ENCODE measurements around the gene RNF151. TPM values are rescaled to one million over a fixed set of nuclear protein-coding genes. Genes with fewer than 3 reads are reported as not detected.

The RNF151 gene
- total and polyA plus RNA-seq, 2 of the 13 experiments (the other 11 are each of a cell fraction or from before 2014, with no cell fraction given): not detected

- TF ChIP-seq YEATS4 (CRISPR knock-in tag; IDR thresholded peaks at IDR 0.05; ENCODE audit: borderline replicate concordance): peak; percentile 37; the same call in 1 of the 2 replicates
- no peak for TF ChIP-seq ATF6 (CRISPR knock-in tag; conservative IDR thresholded peaks at IDR 0.05)
- no peak for TF ChIP-seq ZNF253 (CRISPR knock-in tag; IDR thresholded peaks at IDR 0.05; ENCODE audit: borderline replicate concordance)
- TF ChIP-seq ZNF83 (CRISPR knock-in tag; IDR thresholded peaks at IDR 0.05; ENCODE audit: borderline replicate concordance): no peak
- TF ChIP-seq ZBTB25 (CRISPR knock-in tag; IDR thresholded peaks at IDR 0.05): peak; percentile 40; the same call in 1 of the 2 replicates
- TF ChIP-seq TBP (CRISPR knock-in tag; IDR thresholded peaks at IDR 0.05): no peak
- TF ChIP-seq ZNF207 (IDR thresholded peaks at IDR 0.05; ENCODE audit: borderline replicate concordance): no peak
- no peak for TF ChIP-seq SCMH1 (CRISPR knock-in tag; IDR thresholded peaks at IDR 0.05; ENCODE audit: borderline replicate concordance)
- peak; percentile 65 for TF ChIP-seq SKIL (CRISPR knock-in tag; IDR thresholded peaks at IDR 0.05; ENCODE audit: borderline replicate concordance)
- TF ChIP-seq ARNT (IDR thresholded peaks at IDR 0.05): no peak
- TF ChIP-seq NCOA5 (CRISPR knock-in tag; IDR thresholded peaks at IDR 0.05): no peak
- peak; percentile 72; the same call in 1 of the 2 replicates for TF ChIP-seq BRCA1 (CRISPR knock-in tag; IDR thresholded peaks at IDR 0.05)
- peak; percentile 72; the same call in 1 of the 2 replicates for TF ChIP-seq ZNF724P (CRISPR knock-in tag; IDR thresholded peaks at IDR 0.05; ENCODE audit: borderline replicate concordance)
- no peak for TF ChIP-seq SIX4 (CRISPR knock-in tag; IDR thresholded peaks at IDR 0.05)
- TF ChIP-seq RXRB (CRISPR knock-in tag; IDR thresholded peaks at IDR 0.05; ENCODE audit: borderline replicate concordance): peak; percentile 71
- no peak for TF ChIP-seq ZIK1 (CRISPR knock-in tag; IDR thresholded peaks at IDR 0.05; ENCODE audit: borderline replicate concordance, low read depth)
- TF ChIP-seq TCF12 (IDR thresholded peaks at IDR 0.05): no peak
- peak; percentile 86; the same call in 1 of the 2 replicates for TF ChIP-seq TCF12 (CRISPR knock-in tag; IDR thresholded peaks at IDR 0.05)
- peak; percentile 83; the same call in 1 of the 2 replicates for TF ChIP-seq ZNF615 (CRISPR knock-in tag; IDR thresholded peaks at IDR 0.05; ENCODE audit: borderline replicate concordance)
- no peak for TF ChIP-seq ZSCAN22 (CRISPR knock-in tag; IDR thresholded peaks at IDR 0.05)
- no peak for TF ChIP-seq TRIM22 (IDR thresholded peaks at IDR 0.05)
- no peak; the same call in none of the 2 replicates for TF ChIP-seq ZNF121 (CRISPR knock-in tag; IDR thresholded peaks at IDR 0.05)
- TF ChIP-seq FOXK1 (CRISPR knock-in tag; IDR thresholded peaks at IDR 0.05; ENCODE audit: borderline replicate concordance, low read depth): no peak
- TF ChIP-seq ZNF841 (CRISPR knock-in tag; IDR thresholded peaks at IDR 0.05; ENCODE audit: borderline replicate concordance): no peak
These were observed 26.1 kb upstream of the RNF151 start (continued) for GRCh38 chr16:1940273-1941161.

Data from HepG2 (cell line).